HepG2 (cell line): Measurements from ENCODE around the gene KPNB1. TPM values are rescaled to one million over a fixed set of nuclear protein-coding genes. Genes with fewer than 3 reads are reported as not detected.

Experiments
- ATF1 ChIP-seq: IDR thresholded peaks from 2 replicates; pipeline ENCODE4 v1.6.1; 2016; ENCODE audit warnings: mild to moderate bottlenecking, control low read depth
- BHLHE40 ChIP-seq: IDR thresholded peaks from 2 replicates; pipeline ENCODE4 v1.6.1; 2011; ENCODE audit warnings: low read length, improper control_type of control experiment
- PCBP1 ChIP-seq: fragments of 200-400 bp; formaldehyde crosslinking; IDR thresholded peaks from 2 replicates; pipeline ENCODE4 v1.6.1; 2017; ENCODE audit warnings: mild to moderate bottlenecking, low read depth, low read length, borderline replicate concordance
- POGK ChIP-seq: sonication (generic); formaldehyde crosslinking; conservative IDR thresholded peaks from 2 replicates; pipeline ENCODE4 v1.8.0; 2022; ENCODE audit warnings: mild to moderate bottlenecking, moderate library complexity, missing genetic modification reagents
- RCOR2 ChIP-seq: IDR thresholded peaks from 2 replicates; pipeline ENCODE4 v1.6.1; 2016; ENCODE audit warnings: missing biosample characterization, missing genetic modification reagents
- REST ChIP-seq, 2 experiments: IDR thresholded peaks; 2 replicates each; pipeline ENCODE4 v1.6.1; 2011 to 2012; ENCODE audit warnings: low read length in 2 of 2, borderline replicate concordance in 1 of 2, low read depth in 1 of 2, mild to moderate bottlenecking in 1 of 2, moderate library complexity in 1 of 2
- TBL1XR1 ChIP-seq: fragments of 150-350 bp; IDR thresholded peaks from 2 replicates; pipeline ENCODE4 v1.6.1; 2014; ENCODE audit warnings: borderline replicate concordance, low read length; ENCODE audit not compliant: partially characterized antibody
- THRA ChIP-seq: sonication (generic); formaldehyde crosslinking; IDR thresholded peaks from 2 replicates; pipeline ENCODE4 v1.4.0; 2020; ENCODE audit warnings: missing genetic modification reagents, borderline replicate concordance
- ZNF234 ChIP-seq: sonication (generic); formaldehyde crosslinking; conservative IDR thresholded peaks from 2 replicates; pipeline ENCODE4 v1.5.1; 2020; ENCODE audit warnings: mild to moderate bottlenecking, missing genetic modification reagents
- ZNF607 ChIP-seq: sonication (generic); formaldehyde crosslinking; IDR thresholded peaks from 2 replicates; pipeline ENCODE4 v1.5.1; 2020; ENCODE audit warnings: missing genetic modification reagents, mild to moderate bottlenecking, borderline replicate concordance
- ZXDC ChIP-seq: sonication (generic); formaldehyde crosslinking; IDR thresholded peaks from 2 replicates; pipeline ENCODE4 v1.5.0; 2020; ENCODE audit warnings: mild to moderate bottlenecking, missing genetic modification reagents
- polyA plus RNA-seq, 8 experiments: library from polyadenylated mRNA; depleted of rRNA in 3 of 8; stranded (reverse) in 7 of 8; unstranded in 1 of 8; fragments of >200 nt; fragmentation: Illumina TruSeq in 4 of 8; extraction: Trizol in 4 of 8; gene quantifications; 2 replicates each; pipeline versions ENCODE4 v1.2.1 to v1.2.3, GENCODE V29; 2011 to 2016; ENCODE audit warnings: low read depth in 4 of 8, missing spikeins in 1 of 8, mixed read lengths in 1 of 8; ENCODE audit not compliant: insufficient read depth in 1 of 8
- total RNA-seq, 5 experiments: library from RNA; depleted of rRNA; stranded (reverse); fragments of >200 nt; fragmentation: Illumina TruSeq; extraction: Trizol; gene quantifications; 2 replicates each; pipeline ENCODE4 v1.2.3, GENCODE V29; 2016; ENCODE audit warnings: low read depth in 1 of 5

KPNB1 gene
- total and polyA plus RNA-seq, 2 of the 13 experiments (the other 11 are each of a cell fraction or from before 2014, with no cell fraction given) = 164 to 424 TPM

GRCh38 chr17:47633996-47634395, 15.7 kb upstream of the KPNB1 start (continued):
- TF ChIP-seq ZXDC (CRISPR knock-in tag) = no peak
- no peak for TF ChIP-seq POGK (CRISPR knock-in tag)
- TF ChIP-seq RCOR2 (CRISPR knock-in tag) = no peak
- no peak for TF ChIP-seq THRA (CRISPR knock-in tag)
- TF ChIP-seq TBL1XR1 = no peak
- TF ChIP-seq ZNF234 = no peak
- TF ChIP-seq PCBP1 = no peak
- TF ChIP-seq REST (IDR thresholded peaks at IDR 0.05; ENCODE audit: borderline replicate concordance in 1 of 2, low read depth in 1 of 2, low read length in 2 of 2) = no peak
- TF ChIP-seq ZNF607 = no peak
- TF ChIP-seq ATF1 (CRISPR knock-in tag) = no peak
- no peak for TF ChIP-seq BHLHE40
